H1 (cell line): ENCODE data around the gene CRB2.

Source experiments
- CHD2 ChIP-seq: IDR thresholded peaks from 2 replicates; pipeline ENCODE4 v1.6.1; 2012; ENCODE audit warnings: low read length, improper control_type of control experiment
- HDAC2 ChIP-seq, 2 experiments: fragments of 300-600 bp in 1 of 2; sonication (generic) in 1 of 2; IDR thresholded peaks; 2 replicates each; pipeline ENCODE4 v1.6.1; 2011 to 2012; ENCODE audit warnings: low read depth in 2 of 2, low read length in 2 of 2, mild to moderate bottlenecking in 2 of 2, moderate library complexity in 2 of 2, borderline replicate concordance in 1 of 2, inconsistent platforms in 1 of 2
- JUND ChIP-seq: IDR thresholded peaks from 2 replicates; pipeline ENCODE4 v1.6.1; 2011; ENCODE audit warnings: mild to moderate bottlenecking, improper control_type of control experiment, low read length
- TCF12 ChIP-seq: IDR thresholded peaks from 2 replicates; pipeline ENCODE4 v1.6.1; 2011; ENCODE audit warnings: low read depth, mild to moderate bottlenecking, low read length
- TF ChIP-seq, protein P1 (sequence below), 3 experiments: IDR thresholded peaks; 1 replicate in 2 of 3; 2 replicates in 1 of 3; pipeline versions ENCODE4 v1.5.1 to v1.6.1; 2011; ENCODE audit warnings: low read length in 3 of 3, mild to moderate bottlenecking in 3 of 3, inconsistent platforms in 2 of 3, low read depth in 1 of 3, moderate library complexity in 1 of 3; ENCODE audit not compliant: insufficient read depth in 1 of 3; ENCODE audit errors: control extremely low read depth in 1 of 3

GRCh38 chr9:123337971-123338370 is 18.0 kb upstream of the CRB2 start:
- TF ChIP-seq, protein P1, sequence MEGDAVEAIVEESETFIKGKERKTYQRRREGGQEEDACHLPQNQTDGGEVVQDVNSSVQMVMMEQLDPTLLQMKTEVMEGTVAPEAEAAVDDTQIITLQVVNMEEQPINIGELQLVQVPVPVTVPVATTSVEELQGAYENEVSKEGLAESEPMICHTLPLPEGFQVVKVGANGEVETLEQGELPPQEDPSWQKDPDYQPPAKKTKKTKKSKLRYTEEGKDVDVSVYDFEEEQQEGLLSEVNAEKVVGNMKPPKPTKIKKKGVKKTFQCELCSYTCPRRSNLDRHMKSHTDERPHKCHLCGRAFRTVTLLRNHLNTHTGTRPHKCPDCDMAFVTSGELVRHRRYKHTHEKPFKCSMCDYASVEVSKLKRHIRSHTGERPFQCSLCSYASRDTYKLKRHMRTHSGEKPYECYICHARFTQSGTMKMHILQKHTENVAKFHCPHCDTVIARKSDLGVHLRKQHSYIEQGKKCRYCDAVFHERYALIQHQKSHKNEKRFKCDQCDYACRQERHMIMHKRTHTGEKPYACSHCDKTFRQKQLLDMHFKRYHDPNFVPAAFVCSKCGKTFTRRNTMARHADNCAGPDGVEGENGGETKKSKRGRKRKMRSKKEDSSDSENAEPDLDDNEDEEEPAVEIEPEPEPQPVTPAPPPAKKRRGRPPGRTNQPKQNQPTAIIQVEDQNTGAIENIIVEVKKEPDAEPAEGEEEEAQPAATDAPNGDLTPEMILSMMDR (IDR thresholded peaks at IDR 0.05; ENCODE audit: control extremely low read depth in 1 of 3, insufficient read depth in 1 of 3, low read depth in 1 of 3, low read length in 3 of 3), result no peak
- TF ChIP-seq TCF12 (no peak), CHD2 (no peak), JUND (no peak), HDAC2 (IDR thresholded peaks at IDR 0.05; ENCODE audit: borderline replicate concordance in 1 of 2, low read depth in 2 of 2, low read length in 2 of 2) (no peak)
